HL-60 (cell line): ENCODE data around the gene THRAP3.

Experiments
- DNase-seq, 2 experiments: peaks; one replicate each; pipeline ENCODE4 v3.0.0-alpha.2; 2010 to 2020; ENCODE audit warnings: low read depth in 1 of 2, low spot score in 1 of 2
- H3K27ac ChIP-seq: fragments of 250-450 bp; sonication (Bioruptor Pico); replicated peaks from 2 replicates; pipeline ENCODE4 v1.5.1; 2020; ENCODE audit warnings: mild to moderate bottlenecking, moderate library complexity
- H3K27me3 ChIP-seq: fragments of 250-450 bp; sonication (Bioruptor Pico); 2 replicates; pipeline ENCODE4 v1.5.1; 2021; ENCODE audit warnings: mild to moderate bottlenecking, moderate library complexity; ENCODE audit not compliant: insufficient read depth, poor library complexity, severe bottlenecking
- H3K4me3 ChIP-seq: replicated peaks from 2 replicates; pipeline ENCODE4 v1.5.1; 2011; ENCODE audit warnings: mild to moderate bottlenecking, control low read depth, low read length; ENCODE audit not compliant: insufficient read depth
- GABPA ChIP-seq: IDR thresholded peaks from 2 replicates; pipeline ENCODE4 v1.6.1; 2012; ENCODE audit warnings: low read depth
- POLR2AphosphoS5 ChIP-seq: IDR thresholded peaks from 2 replicates; pipeline ENCODE4 v1.6.1; 2012; ENCODE audit warnings: low read depth
- SPI1 ChIP-seq: IDR thresholded peaks from 2 replicates; pipeline ENCODE4 v1.6.1; 2012; ENCODE audit warnings: low read depth, mild to moderate bottlenecking, borderline replicate concordance
- TF ChIP-seq, protein P1 (sequence below): IDR thresholded peaks from one replicate; pipeline ENCODE4 v1.5.1; 2011; ENCODE audit warnings: low read length, control low read depth, inconsistent platforms; ENCODE audit not compliant: insufficient read depth
- TF ChIP-seq, protein P2 (sequence below): IDR thresholded peaks from 2 replicates; pipeline ENCODE4 v1.6.1; 2012; ENCODE audit warnings: low read depth; ENCODE audit not compliant: insufficient replicate concordance

Gene THRAP3

DNA sequence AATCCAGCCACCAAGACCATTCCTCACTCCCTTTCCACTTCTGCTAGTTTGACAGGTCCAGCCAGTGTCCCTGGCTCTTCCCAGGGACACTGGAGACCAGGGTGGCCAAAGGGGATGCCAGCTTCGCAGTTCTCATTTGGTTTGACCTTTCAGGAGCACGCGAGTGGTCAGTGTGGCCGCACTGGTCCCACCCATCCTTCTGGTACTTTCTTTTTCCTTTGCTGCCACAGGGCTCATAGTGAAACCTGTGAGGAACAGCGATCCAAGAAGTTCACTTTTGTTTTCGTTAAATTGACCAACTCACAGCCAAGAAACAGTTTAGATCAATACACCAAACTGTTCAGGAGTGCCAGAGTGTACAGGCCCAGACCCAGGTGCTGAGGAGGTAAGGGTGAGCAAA lies 113.6 kb downstream of the THRAP3 start:
- DNase-seq, result no peak
- Histone ChIP-seq H3K27ac (no peak overlapping the region), H3K27me3 (no peaks in the 10 kb centered on the region), H3K4me3 (no peak overlapping the region)
- TF ChIP-seq, protein P1, sequence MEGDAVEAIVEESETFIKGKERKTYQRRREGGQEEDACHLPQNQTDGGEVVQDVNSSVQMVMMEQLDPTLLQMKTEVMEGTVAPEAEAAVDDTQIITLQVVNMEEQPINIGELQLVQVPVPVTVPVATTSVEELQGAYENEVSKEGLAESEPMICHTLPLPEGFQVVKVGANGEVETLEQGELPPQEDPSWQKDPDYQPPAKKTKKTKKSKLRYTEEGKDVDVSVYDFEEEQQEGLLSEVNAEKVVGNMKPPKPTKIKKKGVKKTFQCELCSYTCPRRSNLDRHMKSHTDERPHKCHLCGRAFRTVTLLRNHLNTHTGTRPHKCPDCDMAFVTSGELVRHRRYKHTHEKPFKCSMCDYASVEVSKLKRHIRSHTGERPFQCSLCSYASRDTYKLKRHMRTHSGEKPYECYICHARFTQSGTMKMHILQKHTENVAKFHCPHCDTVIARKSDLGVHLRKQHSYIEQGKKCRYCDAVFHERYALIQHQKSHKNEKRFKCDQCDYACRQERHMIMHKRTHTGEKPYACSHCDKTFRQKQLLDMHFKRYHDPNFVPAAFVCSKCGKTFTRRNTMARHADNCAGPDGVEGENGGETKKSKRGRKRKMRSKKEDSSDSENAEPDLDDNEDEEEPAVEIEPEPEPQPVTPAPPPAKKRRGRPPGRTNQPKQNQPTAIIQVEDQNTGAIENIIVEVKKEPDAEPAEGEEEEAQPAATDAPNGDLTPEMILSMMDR, result no peak
- TF ChIP-seq, protein P2, sequence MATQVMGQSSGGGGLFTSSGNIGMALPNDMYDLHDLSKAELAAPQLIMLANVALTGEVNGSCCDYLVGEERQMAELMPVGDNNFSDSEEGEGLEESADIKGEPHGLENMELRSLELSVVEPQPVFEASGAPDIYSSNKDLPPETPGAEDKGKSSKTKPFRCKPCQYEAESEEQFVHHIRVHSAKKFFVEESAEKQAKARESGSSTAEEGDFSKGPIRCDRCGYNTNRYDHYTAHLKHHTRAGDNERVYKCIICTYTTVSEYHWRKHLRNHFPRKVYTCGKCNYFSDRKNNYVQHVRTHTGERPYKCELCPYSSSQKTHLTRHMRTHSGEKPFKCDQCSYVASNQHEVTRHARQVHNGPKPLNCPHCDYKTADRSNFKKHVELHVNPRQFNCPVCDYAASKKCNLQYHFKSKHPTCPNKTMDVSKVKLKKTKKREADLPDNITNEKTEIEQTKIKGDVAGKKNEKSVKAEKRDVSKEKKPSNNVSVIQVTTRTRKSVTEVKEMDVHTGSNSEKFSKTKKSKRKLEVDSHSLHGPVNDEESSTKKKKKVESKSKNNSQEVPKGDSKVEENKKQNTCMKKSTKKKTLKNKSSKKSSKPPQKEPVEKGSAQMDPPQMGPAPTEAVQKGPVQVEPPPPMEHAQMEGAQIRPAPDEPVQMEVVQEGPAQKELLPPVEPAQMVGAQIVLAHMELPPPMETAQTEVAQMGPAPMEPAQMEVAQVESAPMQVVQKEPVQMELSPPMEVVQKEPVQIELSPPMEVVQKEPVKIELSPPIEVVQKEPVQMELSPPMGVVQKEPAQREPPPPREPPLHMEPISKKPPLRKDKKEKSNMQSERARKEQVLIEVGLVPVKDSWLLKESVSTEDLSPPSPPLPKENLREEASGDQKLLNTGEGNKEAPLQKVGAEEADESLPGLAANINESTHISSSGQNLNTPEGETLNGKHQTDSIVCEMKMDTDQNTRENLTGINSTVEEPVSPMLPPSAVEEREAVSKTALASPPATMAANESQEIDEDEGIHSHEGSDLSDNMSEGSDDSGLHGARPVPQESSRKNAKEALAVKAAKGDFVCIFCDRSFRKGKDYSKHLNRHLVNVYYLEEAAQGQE, result no peak
- TF ChIP-seq POLR2AphosphoS5 (no peak), GABPA (no peak), SPI1 (no peak)

DNA sequence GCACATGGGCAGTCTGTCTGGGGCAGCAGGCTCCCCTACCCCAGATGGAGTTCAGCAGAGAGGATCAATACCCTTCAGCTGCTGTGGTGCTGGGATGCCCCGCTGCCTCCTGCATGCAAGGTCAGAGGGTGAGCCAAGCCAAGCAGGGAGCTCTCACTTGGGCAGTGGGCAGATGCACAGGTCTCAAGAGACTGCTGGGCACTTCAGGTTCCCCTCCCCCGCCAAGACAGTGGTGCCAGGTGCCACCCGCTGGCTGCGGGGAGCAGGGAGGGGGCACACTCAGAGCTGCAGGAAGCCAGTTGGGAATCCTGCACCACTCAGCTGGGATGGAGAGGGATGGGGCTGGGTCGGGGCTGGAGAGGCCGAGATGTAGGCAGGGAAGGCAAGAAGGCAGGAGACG lies 115.0 kb downstream of the THRAP3 start:
- no peaks in the 10 kb centered on the region for H3K27me3 ChIP-seq
- DNase-seq, result no peak
- H3K4me3 ChIP-seq, result no peak overlapping the region
- TF ChIP-seq, protein P1, result no peak
- no peak for TF ChIP-seq SPI1
- no peak for TF ChIP-seq GABPA
- no peak for TF ChIP-seq POLR2AphosphoS5
- TF ChIP-seq, protein P2, result no peak
- H3K27ac ChIP-seq, result no peak overlapping the region

DNA sequence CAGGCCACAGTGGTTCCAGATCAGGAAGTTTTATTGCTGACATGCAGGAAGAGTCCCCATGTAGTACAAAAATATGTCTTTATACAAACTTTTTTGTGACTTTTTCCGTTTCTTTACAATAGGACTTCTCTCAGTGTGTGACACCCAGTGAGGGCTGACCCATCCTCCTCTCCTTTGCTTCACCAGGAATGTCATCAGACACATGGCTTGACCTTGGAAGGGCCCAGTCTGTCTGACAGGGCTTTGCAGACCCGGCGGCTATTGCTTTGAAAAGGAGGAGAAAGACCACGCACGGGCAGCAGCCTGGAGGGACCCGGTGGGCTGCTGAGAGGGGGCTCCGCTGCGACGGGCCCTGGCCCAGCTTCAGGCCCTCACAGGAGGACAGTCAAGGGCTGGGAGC lies 115.4 kb downstream of the THRAP3 start:
- Histone ChIP-seq H3K4me3 (no peak overlapping the region), H3K27ac (no peak overlapping the region), H3K27me3 (no peaks in the 10 kb centered on the region)
- TF ChIP-seq SPI1 (no peak), POLR2AphosphoS5 (no peak), GABPA (no peak)
- TF ChIP-seq, protein P1, result no peak
- TF ChIP-seq, protein P2, result no peak
- no peak for DNase-seq
